Liver (tissue), 9 donors: ENCODE measurements around the gene RPS6KA1. TPM values are rescaled to one million over a fixed set of nuclear protein-coding genes. Genes with fewer than 3 reads are reported as not detected.
"Not testable (repeated sequence)": the region's sequence is repeated elsewhere in the genome, so short reads cannot be mapped to it uniquely, and the experiment has no call there.

Experiments
- DNase-seq: peaks from one replicate; pipeline ENCODE4 v3.0.0-alpha.2; 2017; ENCODE audit warnings: low spot score
- H3K27ac ChIP-seq, 2 donors: one replicate each; pipeline ENCODE4 v1.7.0; 2013; ENCODE audit warnings: inconsistent platforms in 2 of 2, low read length in 2 of 2, control low read depth in 1 of 2, low read depth in 1 of 2, mild to moderate bottlenecking in 1 of 2
- H3K27me3 ChIP-seq, 4 donors: one replicate each; pipeline versions ENCODE4 v1.6.1 to v1.7.0; 2013; ENCODE audit warnings: low read length in 3 of 4, inconsistent platforms in 1 of 4, mild to moderate bottlenecking in 1 of 4, moderate library complexity in 1 of 4; ENCODE audit not compliant: control insufficient read depth in 4 of 4, insufficient read depth in 4 of 4
- H3K36me3 ChIP-seq, 4 donors: one replicate each; pipeline versions ENCODE4 v1.6.1 to v1.7.0; 2013; ENCODE audit warnings: low read length in 3 of 4, mild to moderate bottlenecking in 3 of 4, low read depth in 1 of 4, moderate library complexity in 1 of 4; ENCODE audit not compliant: control insufficient read depth in 4 of 4, insufficient read depth in 3 of 4
- H3K4me1 ChIP-seq, 4 donors: one replicate each; pipeline versions ENCODE4 v1.6.1 to v1.7.0; 2013; ENCODE audit warnings: low read length in 3 of 4, mild to moderate bottlenecking in 3 of 4, moderate library complexity in 1 of 4; ENCODE audit not compliant: control insufficient read depth in 4 of 4, insufficient read depth in 4 of 4
- H3K4me3 ChIP-seq, 3 donors: one replicate each; pipeline versions ENCODE4 v1.6.1 to v1.7.0; 2013; ENCODE audit warnings: low read length in 3 of 3, control low read depth in 1 of 3, low read depth in 1 of 3, mild to moderate bottlenecking in 1 of 3
- H3K9ac ChIP-seq, 2 donors: one replicate each; pipeline ENCODE4 v1.7.0; 2013; ENCODE audit warnings: low read length in 2 of 2, mild to moderate bottlenecking in 2 of 2, moderate library complexity in 2 of 2, control low read depth in 1 of 2, low read depth in 1 of 2
- H3K9me3 ChIP-seq, 4 donors: one replicate each; pipeline versions ENCODE4 v1.6.1 to v1.7.0; 2013; ENCODE audit warnings: low read length in 3 of 4; ENCODE audit not compliant: control insufficient read depth in 4 of 4
- FOXA1 ChIP-seq: IDR thresholded peaks from 2 replicates; pipeline ENCODE4 v1.6.1; 2016; ENCODE audit warnings: antibody characterized with exemption
- GABPA ChIP-seq, 2 donors: IDR thresholded peaks in 1 of 2; conservative IDR thresholded peaks in 1 of 2; 2 replicates each; pipeline ENCODE4 v1.6.1; 2016; ENCODE audit warnings: antibody characterized with exemption in 2 of 2, mild to moderate bottlenecking in 1 of 2, moderate library complexity in 1 of 2
- HNF4A ChIP-seq, 2 donors: conservative IDR thresholded peaks; 2 replicates each; pipeline ENCODE4 v1.6.1; 2016; ENCODE audit warnings: antibody characterized with exemption in 2 of 2, mild to moderate bottlenecking in 2 of 2
- HNF4G ChIP-seq: IDR thresholded peaks from 2 replicates; pipeline ENCODE4 v1.6.1; 2016; ENCODE audit warnings: antibody characterized with exemption
- JUND ChIP-seq, 2 donors: IDR thresholded peaks; 2 replicates each; pipeline ENCODE4 v1.6.1; 2016; ENCODE audit warnings: antibody characterized with exemption in 2 of 2
- RAD21 ChIP-seq, 2 donors: IDR thresholded peaks; 2 replicates each; pipeline ENCODE4 v1.6.1; 2016; ENCODE audit warnings: antibody characterized with exemption in 2 of 2, mild to moderate bottlenecking in 2 of 2
- RXRA ChIP-seq, 2 donors: IDR thresholded peaks; 2 replicates each; pipeline ENCODE4 v1.6.1; 2017 to 2018; ENCODE audit warnings: antibody characterized with exemption in 2 of 2, mild to moderate bottlenecking in 1 of 2
- SP1 ChIP-seq: IDR thresholded peaks from 2 replicates; pipeline ENCODE4 v1.6.1; 2018; ENCODE audit warnings: antibody characterized with exemption, mild to moderate bottlenecking
- YY1 ChIP-seq: IDR thresholded peaks from 2 replicates; pipeline ENCODE4 v1.6.1; 2016; ENCODE audit warnings: antibody characterized with exemption, mild to moderate bottlenecking
- WGBS: extraction: QIAGEN DNeasy Blood & Tissue Kit; methylation state at CpG from one replicate; pipeline ENCODE4 v1.1.7; 2013; 5-methylcytosine and 5-hydroxymethylcytosine counted together
- polyA plus RNA-seq, 2 donors: library from polyadenylated mRNA; stranded (reverse) in 1 of 2; unstranded in 1 of 2; fragments of 200-250 nt in 1 of 2; fragments of >200 nt in 1 of 2; fragmentation: Nextera tagmentation in 1 of 2; extraction: Ambion mirVana in 1 of 2; gene quantifications; one replicate each; pipeline versions ENCODE4 v1.2.1 to v1.2.3, GENCODE V29; 2013 to 2015
- total RNA-seq, 2 donors: library from RNA; depleted of rRNA; stranded (reverse); fragments of >200 nt; gene quantifications; one replicate each; pipeline ENCODE4 v1.2.3, GENCODE V29; 2014
- TF ChIP-seq, protein P1 (sequence below): IDR thresholded peaks from 2 replicates; pipeline ENCODE4 v1.6.1; 2016; ENCODE audit warnings: antibody characterized with exemption
- TF ChIP-seq, protein P2 (sequence below): fragments of 150-350 bp; IDR thresholded peaks from 2 replicates; pipeline ENCODE4 v1.5.1; 2017; ENCODE audit warnings: improper control_type of control experiment, low read depth, low read length; ENCODE audit not compliant: missing input control
- TF ChIP-seq, protein P3 (sequence below): IDR thresholded peaks from 2 replicates; pipeline ENCODE4 v1.6.1; 2016; ENCODE audit warnings: antibody characterized with exemption
- TF ChIP-seq, protein P4 (sequence below): IDR thresholded peaks from 2 replicates; pipeline ENCODE4 v1.6.1; 2016; ENCODE audit warnings: antibody characterized with exemption
- TF ChIP-seq, protein P5 (sequence below): IDR thresholded peaks from 2 replicates; pipeline ENCODE4 v1.6.1; 2016; ENCODE audit warnings: antibody characterized with exemption, mild to moderate bottlenecking
- donor health status: healthy.
- donor health status: healthy.
- donor health status: healthy.
- donor health status: healthy.
- donor health status: healthy.

Gene RPS6KA1
- total and polyA plus RNA-seq, 4 donors: 4.0 to 26.8 (median 7.4) TPM

DNA sequence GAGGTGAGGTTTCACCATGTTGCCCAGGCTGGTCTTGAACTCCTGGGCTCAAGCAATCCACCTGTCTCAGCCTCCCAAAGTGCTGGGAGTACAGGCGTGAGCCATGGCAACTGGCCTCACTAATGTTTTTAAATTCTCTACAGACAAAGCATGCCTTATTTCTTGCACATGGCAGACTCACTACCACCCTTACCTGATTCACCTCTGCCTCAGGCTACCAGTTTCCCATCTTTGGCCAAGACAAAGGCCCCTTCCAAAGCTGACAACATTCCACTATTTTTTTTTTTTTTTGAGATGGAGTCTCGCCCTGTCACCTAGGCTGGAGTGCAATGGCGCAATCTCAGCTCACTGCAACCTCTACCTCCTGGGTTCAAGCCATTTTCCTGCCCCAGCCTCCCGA, 13.7 kb upstream of the RPS6KA1 start:
- not testable (repeated sequence) for H3K4me1 ChIP-seq, H3K9me3 ChIP-seq, H3K4me3 ChIP-seq, DNase-seq, H3K9ac ChIP-seq, H3K27ac ChIP-seq, H3K36me3 ChIP-seq, H3K27me3 ChIP-seq
- WGBS: 86% methylated on average over 4 of the region's 4 CpGs

- no peaks in the 10 kb centered on the region for H3K27me3 ChIP-seq
- H3K4me3 ChIP-seq: no peak overlapping the region
- TF ChIP-seq RXRA (IDR thresholded peaks at IDR 0.05) (peak in 1 of 2 donors; percentile 29), HNF4A (conservative IDR thresholded peaks at IDR 0.05) (peak in 1 of 2 donors; percentile 25), SP1 (peak; percentile 43), JUND (IDR thresholded peaks at IDR 0.05) (no peak), HNF4G (no peak), FOXA1 (no peak), GABPA (IDR thresholded peaks at IDR 0.05 in 1 of 2, conservative IDR thresholded peaks at IDR 0.05 in 1 of 2) (no peak)
- TF ChIP-seq, protein P1, sequence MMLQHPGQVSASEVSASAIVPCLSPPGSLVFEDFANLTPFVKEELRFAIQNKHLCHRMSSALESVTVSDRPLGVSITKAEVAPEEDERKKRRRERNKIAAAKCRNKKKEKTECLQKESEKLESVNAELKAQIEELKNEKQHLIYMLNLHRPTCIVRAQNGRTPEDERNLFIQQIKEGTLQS: no peak
- TF ChIP-seq, protein P2, sequence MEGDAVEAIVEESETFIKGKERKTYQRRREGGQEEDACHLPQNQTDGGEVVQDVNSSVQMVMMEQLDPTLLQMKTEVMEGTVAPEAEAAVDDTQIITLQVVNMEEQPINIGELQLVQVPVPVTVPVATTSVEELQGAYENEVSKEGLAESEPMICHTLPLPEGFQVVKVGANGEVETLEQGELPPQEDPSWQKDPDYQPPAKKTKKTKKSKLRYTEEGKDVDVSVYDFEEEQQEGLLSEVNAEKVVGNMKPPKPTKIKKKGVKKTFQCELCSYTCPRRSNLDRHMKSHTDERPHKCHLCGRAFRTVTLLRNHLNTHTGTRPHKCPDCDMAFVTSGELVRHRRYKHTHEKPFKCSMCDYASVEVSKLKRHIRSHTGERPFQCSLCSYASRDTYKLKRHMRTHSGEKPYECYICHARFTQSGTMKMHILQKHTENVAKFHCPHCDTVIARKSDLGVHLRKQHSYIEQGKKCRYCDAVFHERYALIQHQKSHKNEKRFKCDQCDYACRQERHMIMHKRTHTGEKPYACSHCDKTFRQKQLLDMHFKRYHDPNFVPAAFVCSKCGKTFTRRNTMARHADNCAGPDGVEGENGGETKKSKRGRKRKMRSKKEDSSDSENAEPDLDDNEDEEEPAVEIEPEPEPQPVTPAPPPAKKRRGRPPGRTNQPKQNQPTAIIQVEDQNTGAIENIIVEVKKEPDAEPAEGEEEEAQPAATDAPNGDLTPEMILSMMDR: no peak
- TF ChIP-seq, protein P3, sequence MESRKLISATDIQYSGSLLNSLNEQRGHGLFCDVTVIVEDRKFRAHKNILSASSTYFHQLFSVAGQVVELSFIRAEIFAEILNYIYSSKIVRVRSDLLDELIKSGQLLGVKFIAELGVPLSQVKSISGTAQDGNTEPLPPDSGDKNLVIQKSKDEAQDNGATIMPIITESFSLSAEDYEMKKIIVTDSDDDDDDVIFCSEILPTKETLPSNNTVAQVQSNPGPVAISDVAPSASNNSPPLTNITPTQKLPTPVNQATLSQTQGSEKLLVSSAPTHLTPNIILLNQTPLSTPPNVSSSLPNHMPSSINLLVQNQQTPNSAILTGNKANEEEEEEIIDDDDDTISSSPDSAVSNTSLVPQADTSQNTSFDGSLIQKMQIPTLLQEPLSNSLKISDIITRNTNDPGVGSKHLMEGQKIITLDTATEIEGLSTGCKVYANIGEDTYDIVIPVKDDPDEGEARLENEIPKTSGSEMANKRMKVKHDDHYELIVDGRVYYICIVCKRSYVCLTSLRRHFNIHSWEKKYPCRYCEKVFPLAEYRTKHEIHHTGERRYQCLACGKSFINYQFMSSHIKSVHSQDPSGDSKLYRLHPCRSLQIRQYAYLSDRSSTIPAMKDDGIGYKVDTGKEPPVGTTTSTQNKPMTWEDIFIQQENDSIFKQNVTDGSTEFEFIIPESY: no peak
- H3K27ac ChIP-seq: no peak overlapping the region
- H3K4me1 ChIP-seq: no peaks in the 10 kb centered on the region
- H3K9me3 ChIP-seq: no peaks in the 10 kb centered on the region
- no peaks in the 10 kb centered on the region for H3K36me3 ChIP-seq
- H3K9ac ChIP-seq: no peak overlapping the region
- WGBS: 84% methylated on average over 4 of the region's 4 CpGs
- no peak for DNase-seq
Measured at GRCh38 chr1:26516987-26517765, 12.4 kb upstream of the RPS6KA1 start.

DNA sequence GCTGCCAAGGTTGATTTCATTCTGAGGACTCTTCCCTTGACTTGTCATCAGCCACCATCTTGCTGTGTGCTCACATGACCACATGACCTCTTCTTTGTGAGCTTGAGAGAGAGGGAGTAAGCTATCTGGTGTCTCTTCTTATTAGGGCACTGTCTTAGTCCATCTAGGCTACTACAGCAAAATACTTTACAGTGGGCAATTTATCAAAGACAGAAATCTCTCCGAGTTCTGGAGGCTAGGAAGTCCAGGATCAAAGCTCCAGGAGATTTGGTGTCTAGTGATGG, 11.9 kb upstream of the RPS6KA1 start:
- Histone ChIP-seq H3K4me3 (no peak overlapping the region), H3K9ac (no peak overlapping the region), H3K27ac (no peak overlapping the region), H3K9me3 (no peaks in the 10 kb centered on the region), H3K27me3 (no peaks in the 10 kb centered on the region), H3K4me1 (no peaks in the 10 kb centered on the region), H3K36me3 (no peaks in the 10 kb centered on the region)
- no peak for DNase-seq
- no peak for TF ChIP-seq HNF4A (conservative IDR thresholded peaks at IDR 0.05)
- TF ChIP-seq SP1: no peak
- TF ChIP-seq GABPA (IDR thresholded peaks at IDR 0.05 in 1 of 2, conservative IDR thresholded peaks at IDR 0.05 in 1 of 2): no peak
- no peak for TF ChIP-seq YY1
- no peak for TF ChIP-seq FOXA1
- TF ChIP-seq HNF4G: no peak
- TF ChIP-seq, protein P4, sequence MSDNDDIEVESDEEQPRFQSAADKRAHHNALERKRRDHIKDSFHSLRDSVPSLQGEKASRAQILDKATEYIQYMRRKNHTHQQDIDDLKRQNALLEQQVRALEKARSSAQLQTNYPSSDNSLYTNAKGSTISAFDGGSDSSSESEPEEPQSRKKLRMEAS: no peak
- TF ChIP-seq, protein P5, sequence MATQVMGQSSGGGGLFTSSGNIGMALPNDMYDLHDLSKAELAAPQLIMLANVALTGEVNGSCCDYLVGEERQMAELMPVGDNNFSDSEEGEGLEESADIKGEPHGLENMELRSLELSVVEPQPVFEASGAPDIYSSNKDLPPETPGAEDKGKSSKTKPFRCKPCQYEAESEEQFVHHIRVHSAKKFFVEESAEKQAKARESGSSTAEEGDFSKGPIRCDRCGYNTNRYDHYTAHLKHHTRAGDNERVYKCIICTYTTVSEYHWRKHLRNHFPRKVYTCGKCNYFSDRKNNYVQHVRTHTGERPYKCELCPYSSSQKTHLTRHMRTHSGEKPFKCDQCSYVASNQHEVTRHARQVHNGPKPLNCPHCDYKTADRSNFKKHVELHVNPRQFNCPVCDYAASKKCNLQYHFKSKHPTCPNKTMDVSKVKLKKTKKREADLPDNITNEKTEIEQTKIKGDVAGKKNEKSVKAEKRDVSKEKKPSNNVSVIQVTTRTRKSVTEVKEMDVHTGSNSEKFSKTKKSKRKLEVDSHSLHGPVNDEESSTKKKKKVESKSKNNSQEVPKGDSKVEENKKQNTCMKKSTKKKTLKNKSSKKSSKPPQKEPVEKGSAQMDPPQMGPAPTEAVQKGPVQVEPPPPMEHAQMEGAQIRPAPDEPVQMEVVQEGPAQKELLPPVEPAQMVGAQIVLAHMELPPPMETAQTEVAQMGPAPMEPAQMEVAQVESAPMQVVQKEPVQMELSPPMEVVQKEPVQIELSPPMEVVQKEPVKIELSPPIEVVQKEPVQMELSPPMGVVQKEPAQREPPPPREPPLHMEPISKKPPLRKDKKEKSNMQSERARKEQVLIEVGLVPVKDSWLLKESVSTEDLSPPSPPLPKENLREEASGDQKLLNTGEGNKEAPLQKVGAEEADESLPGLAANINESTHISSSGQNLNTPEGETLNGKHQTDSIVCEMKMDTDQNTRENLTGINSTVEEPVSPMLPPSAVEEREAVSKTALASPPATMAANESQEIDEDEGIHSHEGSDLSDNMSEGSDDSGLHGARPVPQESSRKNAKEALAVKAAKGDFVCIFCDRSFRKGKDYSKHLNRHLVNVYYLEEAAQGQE: no peak
- TF ChIP-seq RAD21 (IDR thresholded peaks at IDR 0.05): no peak
- 94% methylated on average over 1 of the region's 1 CpG for WGBS
